Endometrium (tissue), 2 donors: Measurements from ENCODE around the gene KLF9.
A peak's percentile ranks its signal among the peaks of the same experiment; 100 is the strongest.

ENCODE experiments used
- FAIRE-seq: peaks from 2 replicates; lab custom pipeline; 2012; peaks lifted over from hg19 to GRCh38; lab: Jason Lieb, UNC
- donor health status: control.
- donor health status: control.

KLF9 gene

GRCh38 chr9:70355801-70356200 is 58.7 kb downstream of the KLF9 start:
- no peak for FAIRE-seq

DNA sequence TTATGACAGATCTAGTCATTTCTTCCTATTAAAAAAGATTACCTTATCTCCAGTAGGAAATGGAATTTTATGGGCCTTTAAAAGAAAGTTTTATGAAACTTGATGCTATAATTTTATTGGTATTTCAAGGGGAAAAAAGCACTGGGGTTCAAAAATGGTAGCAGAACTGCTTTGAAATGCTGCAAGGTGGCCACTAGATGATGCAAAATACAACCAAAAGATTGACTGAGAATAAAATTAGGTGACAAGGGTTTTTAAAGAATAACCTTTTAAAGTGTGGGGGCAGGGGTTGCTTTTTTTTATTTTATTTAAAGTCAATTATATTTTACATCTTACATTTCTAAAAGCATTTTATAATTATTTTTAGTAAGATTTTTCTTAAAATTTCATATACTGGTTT is 61.7 kb downstream of the KLF9 start:
- FAIRE-seq: peak; percentile 78

- FAIRE-seq: no peak
Observed at GRCh38 chr9:70352356-70352755, 62.1 kb downstream of the KLF9 start.

DNA sequence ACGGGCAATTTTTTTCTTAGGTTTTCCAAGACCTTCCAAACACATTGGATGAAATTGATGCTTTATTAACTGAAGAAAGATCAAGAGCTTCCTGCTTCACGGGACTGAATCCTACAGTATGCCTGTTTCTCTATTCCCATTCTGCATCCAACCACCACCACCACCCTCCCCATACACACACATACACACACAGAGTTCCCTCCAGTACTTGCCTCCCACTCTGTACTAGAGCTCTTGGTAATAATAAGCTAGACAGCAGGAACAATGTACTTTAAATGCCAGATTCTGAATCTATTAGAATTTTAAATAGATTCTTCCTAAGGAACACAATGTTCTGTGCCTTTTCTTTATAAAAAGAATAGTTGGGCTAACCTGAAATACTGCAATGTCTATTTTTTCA is 67.4 kb downstream of the KLF9 start:
- no peak for FAIRE-seq

DNA sequence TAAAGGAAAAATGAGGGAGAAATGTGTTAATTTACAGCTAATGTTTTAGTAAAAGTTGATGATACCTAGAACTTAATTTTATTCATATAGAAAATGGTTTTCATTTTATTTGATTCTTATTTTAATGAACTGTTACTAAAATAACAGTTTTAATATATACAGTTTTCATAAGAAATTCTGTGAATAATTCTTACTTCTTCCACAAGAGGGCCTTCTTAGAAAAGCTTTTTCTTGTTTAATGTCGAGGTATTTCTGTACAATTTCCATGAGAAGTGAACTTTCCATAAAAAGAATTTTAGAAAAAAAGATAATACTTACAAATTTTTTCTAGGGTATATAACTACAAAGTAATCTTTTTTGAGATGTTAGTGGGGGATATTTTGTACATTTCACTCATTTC is 73.9 kb downstream of the KLF9 start:
- FAIRE-seq: peak; percentile 98
